H4 (cell line): ENCODE measurements around the gene METAP1D. TPM values are rescaled to one million over a fixed set of nuclear protein-coding genes. Genes with fewer than 3 reads are reported as not detected.

ENCODE experiments used
- total RNA-seq: library from RNA; depleted of rRNA; stranded (reverse); fragments of >200 nt; shearing (Covaris generic); gene quantifications from 2 replicates; pipeline ENCODE4 v1.2.3, GENCODE V29; 2014; rRNA removed

METAP1D gene
- total RNA-seq, 1 experiment from 2014 or later = 36.0 TPM

Other genes with a start within 250 kb of the METAP1D start
- gene SLC25A12, start 105.7 kb upstream of the METAP1D start, total RNA-seq = 22.3 and 28.8 TPM in 2 replicates
- gene HAT1, start 77.5 kb upstream of the METAP1D start, total RNA-seq = 66.6 and 93.5 TPM in 2 replicates
- 5.8 and 8.4 TPM in 2 replicates for gene DLX1, start 85.6 kb downstream of the METAP1D start, total RNA-seq
- gene DLX2, start 102.9 kb downstream of the METAP1D start, total RNA-seq = 2.6 and 3.3 TPM in 2 replicates